Panc1 (cell line): Measurements from ENCODE around the gene RAPGEF5. TPM values are rescaled to one million over a fixed set of nuclear protein-coding genes. Genes with fewer than 3 reads are reported as not detected.

Experiments used
- ATAC-seq: fragments of 200-7000 bp; cut with Tn5 transposase; 2 replicates; pipeline ENCODE4 v1.9.1; 2020; ENCODE audit warnings: mild to moderate bottlenecking, moderate library complexity
- BruUV-seq: library from RNA; stranded (reverse); fragments of 400-500 nt; replicated peaks from 2 replicates; lab custom pipeline; 2021; lab: Mats Ljungman, UMichigan
- CTCF ChIA-PET: fragments of 300-600 bp; sonication (Branson Sonifier 250); formaldehyde crosslinking; loops from one replicate; lab custom pipeline; 2022; ENCODE audit warnings: antibody characterized with exemption; lab: Charles Lee
- POLR2A ChIA-PET: fragments of 300-600 bp; sonication (Branson Sonifier 250); formaldehyde crosslinking; loops from one replicate; lab custom pipeline; 2022; ENCODE audit warnings: antibody characterized with exemption; lab: Charles Lee
- DNase-seq: peaks from one replicate; pipeline ENCODE4 v3.0.0-alpha.2; 2010; ENCODE audit warnings: low read depth, low spot score
- H3K27ac ChIP-seq: 2 replicates; pipeline ENCODE4 v1.5.1; 2011; ENCODE audit warnings: mild to moderate bottlenecking, low read length, inconsistent platforms
- H3K27me3 ChIP-seq: fragments of 200-500 bp; sonication (Bioruptor generic); 2 replicates; pipeline ENCODE4 v1.6.0; 2014; ENCODE audit warnings: low read length, inconsistent platforms; ENCODE audit not compliant: control insufficient read depth, insufficient read depth
- H3K36me3 ChIP-seq: fragments of 200-500 bp; sonication (Bioruptor generic); 2 replicates; pipeline ENCODE4 v1.5.1; 2014; ENCODE audit warnings: inconsistent platforms, mild to moderate bottlenecking, low read length, moderate library complexity; ENCODE audit not compliant: control insufficient read depth, insufficient read depth
- H3K4me1 ChIP-seq: 2 replicates; pipeline ENCODE4 v1.5.1; 2011; ENCODE audit warnings: inconsistent platforms, mild to moderate bottlenecking, low read length, moderate library complexity; ENCODE audit not compliant: control insufficient read depth, insufficient read depth
- H3K4me3 ChIP-seq, 2 experiments: 2 replicates each; pipeline ENCODE4 v1.5.1; 2011 to 2012; ENCODE audit warnings: low read depth in 2 of 2, low read length in 2 of 2, mild to moderate bottlenecking in 2 of 2, inconsistent platforms in 1 of 2, moderate library complexity in 1 of 2
- H3K9me3 ChIP-seq: fragments of 200-500 bp; sonication (Bioruptor generic); 2 replicates; pipeline ENCODE4 v1.5.1; 2014; ENCODE audit warnings: low read depth, mild to moderate bottlenecking, inconsistent platforms, low read length, moderate library complexity; ENCODE audit not compliant: control insufficient read depth, insufficient read depth
- CTCF ChIP-seq: fragments of 450-650 bp; IDR thresholded peaks from 2 replicates; pipeline ENCODE4 v1.5.1; 2017; ENCODE audit warnings: mild to moderate bottlenecking
- POLR2AphosphoS5 ChIP-seq: IDR thresholded peaks from 2 replicates; pipeline ENCODE4 v1.6.1; 2012; ENCODE audit warnings: mild to moderate bottlenecking, low read depth, low read length, moderate library complexity
- REST ChIP-seq, 2 experiments: IDR thresholded peaks; 2 replicates each; pipeline ENCODE4 v1.6.1; 2011 to 2012; ENCODE audit warnings: low read depth in 2 of 2, control low read depth in 1 of 2, low read length in 1 of 2, mild to moderate bottlenecking in 1 of 2, moderate library complexity in 1 of 2; ENCODE audit not compliant: insufficient read depth in 1 of 2
- SIN3A ChIP-seq: IDR thresholded peaks from 2 replicates; pipeline ENCODE4 v1.6.1; 2012; ENCODE audit warnings: low read depth, mild to moderate bottlenecking, low read length, moderate library complexity, borderline replicate concordance; ENCODE audit not compliant: insufficient read depth
- TCF7L2 ChIP-seq: IDR thresholded peaks from 2 replicates; pipeline ENCODE4 v1.6.1; 2011; ENCODE audit warnings: mild to moderate bottlenecking, low read depth, low read length, inconsistent platforms
- in situ Hi-C: cut with HindIII; loops from 2 replicates; pipeline ENCODE4 v1.10.0; 2016; ENCODE audit warnings: low sequenced_read_pairs, low pct_unique_long_range_greater_than_20kb
- intact Hi-C: fragments of 100-400 bp; cut with micrococcal nuclease; formaldehyde crosslinking; loops from one replicate; pipeline ENCODE4 v1.10.0; 2022; ENCODE audit not compliant: unreplicated experiment
- total RNA-seq: library from RNA; stranded (reverse); gene quantifications from one replicate; pipeline ENCODE4 v1.2.1, GENCODE V29; 2021; ENCODE audit not compliant: unreplicated experiment

The RAPGEF5 gene
- total RNA-seq, 1 experiment from 2014 or later = 1.4 TPM

- ChIA-PET POLR2A (no interaction called here), CTCF (no interaction called here)
- ATAC-seq (no peak), DNase-seq (no peak)
- H3K27ac ChIP-seq = no peak overlapping the region
- H3K9me3 ChIP-seq = 0 out of 2 replicates have a peak, but pooled peaks cover 4% of the 10 kb centered on the region
- intact Hi-C loops = no loop called here
- no peaks in the 10 kb centered on the region for H3K36me3 ChIP-seq
- no TSS peak for BruUV-seq
- H3K4me1 ChIP-seq = no peaks in the 10 kb centered on the region
- in situ Hi-C loops = no loop called here
- TF ChIP-seq SIN3A = no peak
- no peak for TF ChIP-seq REST (IDR thresholded peaks at IDR 0.05; ENCODE audit: insufficient read depth in 1 of 2, low read depth in 2 of 2, low read length in 1 of 2)
- TF ChIP-seq POLR2AphosphoS5 = no peak
- TF ChIP-seq CTCF = no peak
- TF ChIP-seq TCF7L2 = no peak
- peaks cover 5% of the 10 kb centered on the region; the same call in 1 of the 2 replicates for H3K27me3 ChIP-seq
- no peak overlapping the region for H3K4me3 ChIP-seq
These were observed 173.3 kb downstream of the RAPGEF5 start for GRCh38 chr7:22183522-22184280.

GRCh38 chr7:22182149-22182548 lies 174.8 kb downstream of the RAPGEF5 start:
- H3K36me3 ChIP-seq = no peaks in the 10 kb centered on the region
- H3K9me3 ChIP-seq = 0 out of 2 replicates have a peak, but pooled peaks cover 4% of the 10 kb centered on the region
- intact Hi-C loops = no loop called here
- no TSS peak for BruUV-seq
- no peak overlapping the region for H3K27ac ChIP-seq
- ATAC-seq (no peak), DNase-seq (no peak)
- no peaks in the 10 kb centered on the region for H3K4me1 ChIP-seq
- ChIA-PET CTCF (no interaction called here), POLR2A (no interaction called here)
- peaks cover 5% of the 10 kb centered on the region; the same call in 1 of the 2 replicates for H3K27me3 ChIP-seq
- no peak overlapping the region for H3K4me3 ChIP-seq
- TF ChIP-seq CTCF (no peak), POLR2AphosphoS5 (no peak), REST (IDR thresholded peaks at IDR 0.05; ENCODE audit: insufficient read depth in 1 of 2, low read depth in 2 of 2, low read length in 1 of 2) (no peak), TCF7L2 (no peak), SIN3A (no peak)
- in situ Hi-C loops = no loop called here
